Panc1 (cell line): ENCODE measurements around the gene MOBP. TPM values are rescaled to one million over a fixed set of nuclear protein-coding genes. Genes with fewer than 3 reads are reported as not detected.

Experiments used
- ATAC-seq: fragments of 200-7000 bp; cut with Tn5 transposase; 2 replicates; pipeline ENCODE4 v1.9.1; 2020; ENCODE audit warnings: mild to moderate bottlenecking, moderate library complexity
- BruUV-seq: library from RNA; stranded (reverse); fragments of 400-500 nt; replicated peaks from 2 replicates; lab custom pipeline; 2021; lab: Mats Ljungman, UMichigan
- CTCF ChIA-PET: fragments of 300-600 bp; sonication (Branson Sonifier 250); formaldehyde crosslinking; loops from one replicate; lab custom pipeline; 2022; ENCODE audit warnings: antibody characterized with exemption; lab: Charles Lee
- POLR2A ChIA-PET: fragments of 300-600 bp; sonication (Branson Sonifier 250); formaldehyde crosslinking; loops from one replicate; lab custom pipeline; 2022; ENCODE audit warnings: antibody characterized with exemption; lab: Charles Lee
- DNase-seq: peaks from one replicate; pipeline ENCODE4 v3.0.0-alpha.2; 2010; ENCODE audit warnings: low read depth, low spot score
- H3K27ac ChIP-seq: 2 replicates; pipeline ENCODE4 v1.5.1; 2011; ENCODE audit warnings: mild to moderate bottlenecking, low read length, inconsistent platforms
- H3K27me3 ChIP-seq: fragments of 200-500 bp; sonication (Bioruptor generic); 2 replicates; pipeline ENCODE4 v1.6.0; 2014; ENCODE audit warnings: low read length, inconsistent platforms; ENCODE audit not compliant: control insufficient read depth, insufficient read depth
- H3K36me3 ChIP-seq: fragments of 200-500 bp; sonication (Bioruptor generic); 2 replicates; pipeline ENCODE4 v1.5.1; 2014; ENCODE audit warnings: inconsistent platforms, mild to moderate bottlenecking, low read length, moderate library complexity; ENCODE audit not compliant: control insufficient read depth, insufficient read depth
- H3K4me1 ChIP-seq: 2 replicates; pipeline ENCODE4 v1.5.1; 2011; ENCODE audit warnings: inconsistent platforms, mild to moderate bottlenecking, low read length, moderate library complexity; ENCODE audit not compliant: control insufficient read depth, insufficient read depth
- H3K4me3 ChIP-seq, 2 experiments: 2 replicates each; pipeline ENCODE4 v1.5.1; 2011 to 2012; ENCODE audit warnings: low read depth in 2 of 2, low read length in 2 of 2, mild to moderate bottlenecking in 2 of 2, inconsistent platforms in 1 of 2, moderate library complexity in 1 of 2
- H3K9me3 ChIP-seq: fragments of 200-500 bp; sonication (Bioruptor generic); 2 replicates; pipeline ENCODE4 v1.5.1; 2014; ENCODE audit warnings: low read depth, mild to moderate bottlenecking, inconsistent platforms, low read length, moderate library complexity; ENCODE audit not compliant: control insufficient read depth, insufficient read depth
- POLR2AphosphoS5 ChIP-seq: IDR thresholded peaks from 2 replicates; pipeline ENCODE4 v1.6.1; 2012; ENCODE audit warnings: mild to moderate bottlenecking, low read depth, low read length, moderate library complexity
- REST ChIP-seq, 2 experiments: IDR thresholded peaks; 2 replicates each; pipeline ENCODE4 v1.6.1; 2011 to 2012; ENCODE audit warnings: low read depth in 2 of 2, control low read depth in 1 of 2, low read length in 1 of 2, mild to moderate bottlenecking in 1 of 2, moderate library complexity in 1 of 2; ENCODE audit not compliant: insufficient read depth in 1 of 2
- SIN3A ChIP-seq: IDR thresholded peaks from 2 replicates; pipeline ENCODE4 v1.6.1; 2012; ENCODE audit warnings: low read depth, mild to moderate bottlenecking, low read length, moderate library complexity, borderline replicate concordance; ENCODE audit not compliant: insufficient read depth
- TCF7L2 ChIP-seq: IDR thresholded peaks from 2 replicates; pipeline ENCODE4 v1.6.1; 2011; ENCODE audit warnings: mild to moderate bottlenecking, low read depth, low read length, inconsistent platforms
- in situ Hi-C: cut with HindIII; loops from 2 replicates; pipeline ENCODE4 v1.10.0; 2016; ENCODE audit warnings: low sequenced_read_pairs, low pct_unique_long_range_greater_than_20kb
- intact Hi-C: fragments of 100-400 bp; cut with micrococcal nuclease; formaldehyde crosslinking; loops from one replicate; pipeline ENCODE4 v1.10.0; 2022; ENCODE audit not compliant: unreplicated experiment
- total RNA-seq: library from RNA; stranded (reverse); gene quantifications from one replicate; pipeline ENCODE4 v1.2.1, GENCODE V29; 2021; ENCODE audit not compliant: unreplicated experiment
- TF ChIP-seq, protein P1 (sequence below): fragments of 450-650 bp; IDR thresholded peaks from 2 replicates; pipeline ENCODE4 v1.5.1; 2017; ENCODE audit warnings: mild to moderate bottlenecking

MOBP gene
- total RNA-seq, 1 experiment from 2014 or later = not detected

DNA sequence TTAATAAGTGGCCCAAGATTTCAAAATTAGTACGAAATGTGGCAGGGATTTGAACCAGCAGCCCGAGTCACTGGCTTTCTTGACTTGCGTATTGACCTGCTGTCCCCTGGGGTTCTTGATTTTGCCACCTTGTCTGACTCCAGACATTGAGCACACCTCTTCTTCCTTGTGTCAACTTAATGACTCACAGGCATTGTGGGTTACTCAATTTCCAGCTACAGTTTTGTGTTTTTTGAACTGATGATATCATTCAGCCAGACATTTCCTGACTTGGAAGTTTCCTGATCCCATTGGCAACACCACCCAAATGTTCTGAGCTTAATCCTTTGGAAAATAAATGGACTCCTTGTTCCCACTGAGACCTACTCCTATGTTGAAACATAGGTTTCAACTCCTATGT lies 64.2 kb downstream of the MOBP start:
- CTCF ChIA-PET = no interaction called here
- Histone ChIP-seq H3K9me3 (no peaks in the 10 kb centered on the region), H3K4me1 (no peaks in the 10 kb centered on the region), H3K4me3 (no peak overlapping the region), H3K27ac (no peak overlapping the region), H3K36me3 (no peaks in the 10 kb centered on the region), H3K27me3 (no peaks in the 10 kb centered on the region)
- no TSS peak for BruUV-seq
- no peak for ATAC-seq
- in situ Hi-C loops (no loop called here), intact Hi-C loops (no loop called here)
- POLR2A ChIA-PET = no interaction called here
- no peak for DNase-seq
- TF ChIP-seq, protein P1, sequence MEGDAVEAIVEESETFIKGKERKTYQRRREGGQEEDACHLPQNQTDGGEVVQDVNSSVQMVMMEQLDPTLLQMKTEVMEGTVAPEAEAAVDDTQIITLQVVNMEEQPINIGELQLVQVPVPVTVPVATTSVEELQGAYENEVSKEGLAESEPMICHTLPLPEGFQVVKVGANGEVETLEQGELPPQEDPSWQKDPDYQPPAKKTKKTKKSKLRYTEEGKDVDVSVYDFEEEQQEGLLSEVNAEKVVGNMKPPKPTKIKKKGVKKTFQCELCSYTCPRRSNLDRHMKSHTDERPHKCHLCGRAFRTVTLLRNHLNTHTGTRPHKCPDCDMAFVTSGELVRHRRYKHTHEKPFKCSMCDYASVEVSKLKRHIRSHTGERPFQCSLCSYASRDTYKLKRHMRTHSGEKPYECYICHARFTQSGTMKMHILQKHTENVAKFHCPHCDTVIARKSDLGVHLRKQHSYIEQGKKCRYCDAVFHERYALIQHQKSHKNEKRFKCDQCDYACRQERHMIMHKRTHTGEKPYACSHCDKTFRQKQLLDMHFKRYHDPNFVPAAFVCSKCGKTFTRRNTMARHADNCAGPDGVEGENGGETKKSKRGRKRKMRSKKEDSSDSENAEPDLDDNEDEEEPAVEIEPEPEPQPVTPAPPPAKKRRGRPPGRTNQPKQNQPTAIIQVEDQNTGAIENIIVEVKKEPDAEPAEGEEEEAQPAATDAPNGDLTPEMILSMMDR = no peak
- no peak for TF ChIP-seq REST (IDR thresholded peaks at IDR 0.05; ENCODE audit: insufficient read depth in 1 of 2, low read depth in 2 of 2, low read length in 1 of 2)
- TF ChIP-seq TCF7L2 = no peak
- TF ChIP-seq SIN3A = no peak
- no peak for TF ChIP-seq POLR2AphosphoS5

GRCh38 chr3:39532777-39533176 lies 65.3 kb downstream of the MOBP start:
- Histone ChIP-seq H3K9me3 (no peaks in the 10 kb centered on the region), H3K27me3 (no peaks in the 10 kb centered on the region), H3K4me3 (no peak overlapping the region), H3K27ac (no peak overlapping the region), H3K4me1 (no peaks in the 10 kb centered on the region), H3K36me3 (no peaks in the 10 kb centered on the region)
- TF ChIP-seq, protein P1 = no peak
- ATAC-seq = no peak
- POLR2A ChIA-PET = interaction anchor here (0.6 kb wide), 1 partner anchor 713 kb away, joined by 8 read pairs; no protein-coding TSS in a partner anchor
- DNase-seq = no peak
- in situ Hi-C loops = no loop called here
- no TSS peak for BruUV-seq
- CTCF ChIA-PET = no interaction called here
- intact Hi-C loops = no loop called here
